PC-3 (cell line): ENCODE measurements around the gene MLIP.

Source experiments
- CTCF ChIP-seq: fragments of 300-600 bp; sonication (generic); conservative IDR thresholded peaks from 2 replicates; pipeline ENCODE4 v1.5.1; 2017; ENCODE audit warnings: antibody characterized with exemption, low read depth, mild to moderate bottlenecking, low read length
- EZH2phosphoT487 ChIP-seq: fragments of 300-600 bp; sonication (generic); IDR thresholded peaks from 2 replicates; pipeline ENCODE4 v1.6.1; 2018; ENCODE audit warnings: mild to moderate bottlenecking, antibody characterized with exemption, low read length, borderline replicate concordance

DNA sequence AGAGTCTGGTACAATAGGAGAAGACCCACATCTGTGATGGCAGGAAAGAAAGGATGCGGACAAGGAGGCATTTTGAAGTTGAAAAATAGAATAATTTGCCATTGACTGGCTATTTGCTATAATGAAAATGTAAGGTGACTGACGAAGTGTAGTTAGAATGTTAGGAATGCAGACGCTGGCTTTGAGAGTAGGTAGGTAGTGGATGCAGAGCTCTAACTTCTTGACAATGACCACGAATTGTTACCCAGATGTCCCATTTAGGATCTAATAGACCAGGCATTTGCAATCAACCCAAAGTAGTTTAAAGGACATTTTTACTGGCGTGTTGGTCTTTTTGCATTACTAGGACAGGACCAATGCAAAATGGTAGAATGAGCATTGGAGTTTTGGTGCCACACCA is 14.2 kb downstream of the MLIP start:
- TF ChIP-seq CTCF (no peak), EZH2phosphoT487 (no peak)
